Endodermal cell (in vitro differentiated cells): ENCODE data around the gene LAMC1. TPM values are rescaled to one million over a fixed set of nuclear protein-coding genes. Genes with fewer than 3 reads are reported as not detected.

Experiments
- DNase-seq: peaks from one replicate; pipeline ENCODE4 v3.0.0-alpha.2; 2017
- H3K27ac ChIP-seq: 2 replicates; pipeline ENCODE4 v1.5.1; 2013; ENCODE audit warnings: mild to moderate bottlenecking, low read depth, low read length, moderate library complexity
- H3K27me3 ChIP-seq: 2 replicates; pipeline ENCODE4 v1.6.1; 2013; ENCODE audit warnings: mild to moderate bottlenecking, low read length, moderate library complexity; ENCODE audit not compliant: insufficient read depth, control insufficient read depth, poor library complexity, severe bottlenecking
- H3K36me3 ChIP-seq: 2 replicates; pipeline ENCODE4 v1.7.0; 2013; ENCODE audit warnings: mild to moderate bottlenecking, low read length, moderate library complexity; ENCODE audit not compliant: control insufficient read depth, insufficient read depth
- H3K4me1 ChIP-seq: one replicate; pipeline ENCODE4 v1.7.0; 2013; ENCODE audit warnings: low read length; ENCODE audit not compliant: control insufficient read depth, insufficient read depth
- H3K4me3 ChIP-seq: 2 replicates; pipeline ENCODE4 v1.5.1; 2013; ENCODE audit warnings: mild to moderate bottlenecking, low read length, moderate library complexity
- H3K9ac ChIP-seq: 2 replicates; pipeline ENCODE4 v1.6.1; 2013; ENCODE audit warnings: mild to moderate bottlenecking, low read length, moderate library complexity; ENCODE audit not compliant: poor library complexity, severe bottlenecking; ENCODE audit errors: extremely low read depth
- H3K9me3 ChIP-seq: 2 replicates; pipeline ENCODE4 v1.6.1; 2013; ENCODE audit warnings: mild to moderate bottlenecking, low read length, moderate library complexity; ENCODE audit not compliant: control insufficient read depth
- H3K27ac Mint-ChIP-seq: 2 replicates; pipeline ENCODE4 v1.8.0; 2020; ENCODE audit warnings: mixed read lengths
- H3K27me3 Mint-ChIP-seq: 2 replicates; pipeline ENCODE4 v1.8.0; 2021; ENCODE audit warnings: mild to moderate bottlenecking, mixed read lengths; ENCODE audit not compliant: insufficient read depth
- H3K36me3 Mint-ChIP-seq: 2 replicates; pipeline ENCODE4 v1.8.0; 2020; ENCODE audit warnings: low read depth, mixed read lengths
- H3K4me1 Mint-ChIP-seq: 2 replicates; pipeline ENCODE4 v1.8.0; 2020; ENCODE audit warnings: mixed read lengths
- H3K4me3 Mint-ChIP-seq: 2 replicates; pipeline ENCODE4 v1.8.0; 2020; ENCODE audit warnings: mild to moderate bottlenecking, moderate library complexity, mixed read lengths
- H3K9me3 Mint-ChIP-seq: 2 replicates; pipeline ENCODE4 v1.8.0; 2020; ENCODE audit warnings: mild to moderate bottlenecking, mixed read lengths
- WGBS, 2 experiments: methylation state at CpG; one replicate each; pipeline versions ENCODE4 v1.1.5 to v1.1.7; 2013; ENCODE audit warnings: missing lambda C conversion rate in 2 of 2, mixed read lengths in 1 of 2; ENCODE audit not compliant: insufficient coverage in 1 of 2, insufficient read length in 1 of 2; 5-methylcytosine and 5-hydroxymethylcytosine counted together
- total RNA-seq, 2 donors: library from RNA; stranded (reverse); fragmentation: NEBNext Ultra II Directional in 1 of 2; extraction: Animal tissue kit (Norgen Biotek cat#: 25700) in 1 of 2; gene quantifications; 2 replicates in 1 of 2; 3 replicates in 1 of 2; pipeline ENCODE4 v1.2.1, GENCODE V29; 2021
- TF ChIP-seq, protein P1 (sequence below): fragments of 200-600 bp; sonication (generic); conservative IDR thresholded peaks from 2 replicates; pipeline ENCODE4 v1.5.0; 2021; ENCODE audit warnings: antibody characterized with exemption, mild to moderate bottlenecking

LAMC1 gene
- total RNA-seq, 2 donors from 2014 or later = 47.9 to 58.8 TPM

GRCh38 chr1:183003203-183003602 lies 20.0 kb upstream of the LAMC1 start:
- no peak overlapping the region for H3K4me3 ChIP-seq
- TF ChIP-seq, protein P1, sequence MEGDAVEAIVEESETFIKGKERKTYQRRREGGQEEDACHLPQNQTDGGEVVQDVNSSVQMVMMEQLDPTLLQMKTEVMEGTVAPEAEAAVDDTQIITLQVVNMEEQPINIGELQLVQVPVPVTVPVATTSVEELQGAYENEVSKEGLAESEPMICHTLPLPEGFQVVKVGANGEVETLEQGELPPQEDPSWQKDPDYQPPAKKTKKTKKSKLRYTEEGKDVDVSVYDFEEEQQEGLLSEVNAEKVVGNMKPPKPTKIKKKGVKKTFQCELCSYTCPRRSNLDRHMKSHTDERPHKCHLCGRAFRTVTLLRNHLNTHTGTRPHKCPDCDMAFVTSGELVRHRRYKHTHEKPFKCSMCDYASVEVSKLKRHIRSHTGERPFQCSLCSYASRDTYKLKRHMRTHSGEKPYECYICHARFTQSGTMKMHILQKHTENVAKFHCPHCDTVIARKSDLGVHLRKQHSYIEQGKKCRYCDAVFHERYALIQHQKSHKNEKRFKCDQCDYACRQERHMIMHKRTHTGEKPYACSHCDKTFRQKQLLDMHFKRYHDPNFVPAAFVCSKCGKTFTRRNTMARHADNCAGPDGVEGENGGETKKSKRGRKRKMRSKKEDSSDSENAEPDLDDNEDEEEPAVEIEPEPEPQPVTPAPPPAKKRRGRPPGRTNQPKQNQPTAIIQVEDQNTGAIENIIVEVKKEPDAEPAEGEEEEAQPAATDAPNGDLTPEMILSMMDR = no peak
- no peaks in the 10 kb centered on the region for H3K36me3 Mint-ChIP-seq
- no peaks in the 10 kb centered on the region for H3K36me3 ChIP-seq
- H3K27me3 ChIP-seq = peaks cover 9% of the 10 kb centered on the region
- peaks cover 3% of the 10 kb centered on the region for H3K9me3 Mint-ChIP-seq
- H3K27ac ChIP-seq = no peak overlapping the region
- peaks cover 5% of the 10 kb centered on the region for H3K4me1 ChIP-seq
- no peak overlapping the region for H3K9ac ChIP-seq
- H3K27ac Mint-ChIP-seq = no peak overlapping the region
- H3K27me3 Mint-ChIP-seq = peaks cover 28% of the 10 kb centered on the region
- H3K4me1 Mint-ChIP-seq = peaks cover 16% of the 10 kb centered on the region
- no peaks in the 10 kb centered on the region for H3K9me3 ChIP-seq
- H3K4me3 Mint-ChIP-seq = no peak overlapping the region
- 93 to 100% methylated on average over 1 to 4 of the region's 4 CpGs for WGBS, 2 experiments
- DNase-seq = no peak

DNA sequence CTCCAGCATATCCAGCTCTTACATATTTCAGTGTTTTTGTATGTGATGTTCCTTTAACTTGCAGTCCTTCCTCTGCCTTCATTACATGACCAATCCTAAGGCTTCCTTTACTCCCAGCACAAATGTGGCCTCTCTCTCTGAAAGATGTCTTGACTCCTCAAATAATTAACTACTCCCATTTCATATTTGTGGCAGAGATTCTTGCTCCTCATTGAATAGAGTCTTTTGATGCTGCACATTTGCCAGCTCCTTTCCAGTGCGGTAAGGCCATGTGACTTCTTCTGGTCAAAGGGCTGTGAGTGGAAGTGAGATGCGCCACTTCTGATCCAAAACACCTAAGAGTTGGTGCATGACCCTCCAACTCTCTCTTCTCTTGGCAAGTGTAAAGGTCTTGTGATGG lies 19.1 kb upstream of the LAMC1 start:
- H3K9me3 Mint-ChIP-seq = peaks cover 3% of the 10 kb centered on the region
- Histone ChIP-seq H3K4me1 (peaks cover 5% of the 10 kb centered on the region), H3K9ac (no peak overlapping the region), H3K27ac (no peak overlapping the region), H3K4me3 (no peak overlapping the region), H3K36me3 (no peaks in the 10 kb centered on the region), H3K27me3 (peaks cover 9% of the 10 kb centered on the region), H3K9me3 (no peaks in the 10 kb centered on the region)
- TF ChIP-seq, protein P1 = no peak
- peaks cover 8% of the 10 kb centered on the region for H3K4me1 Mint-ChIP-seq
- no peaks in the 10 kb centered on the region for H3K36me3 Mint-ChIP-seq
- DNase-seq = no peak
- 83 to 92% methylated on average over 1 to 2 of the region's 2 CpGs for WGBS, 2 experiments
- H3K27ac Mint-ChIP-seq = no peak overlapping the region
- H3K4me3 Mint-ChIP-seq = no peak overlapping the region
- H3K27me3 Mint-ChIP-seq = peaks cover 28% of the 10 kb centered on the region

DNA sequence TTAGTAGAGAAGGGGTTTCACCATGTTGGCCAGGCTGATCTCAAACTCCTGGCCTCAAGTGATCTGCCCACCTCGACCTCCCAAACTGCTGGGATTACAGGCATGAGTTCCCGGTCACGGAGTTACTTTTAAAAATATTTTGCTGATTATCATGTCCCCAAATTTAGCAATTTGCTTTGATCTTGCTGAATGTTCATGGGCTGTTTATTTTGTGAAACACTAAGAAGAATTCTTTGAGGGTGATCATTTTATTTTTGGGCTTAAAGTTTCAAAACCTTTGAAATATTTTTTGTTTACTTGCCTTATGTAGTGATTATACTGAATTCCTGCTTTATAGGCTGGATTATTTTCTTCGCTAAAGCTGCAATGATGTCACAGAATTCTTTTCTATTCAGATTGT lies 11.4 kb upstream of the LAMC1 start:
- no peak overlapping the region for H3K4me3 Mint-ChIP-seq
- H3K27ac Mint-ChIP-seq = no peak overlapping the region
- H3K9me3 Mint-ChIP-seq = peaks cover 28% of the 10 kb centered on the region
- Histone ChIP-seq H3K4me1 (no peaks in the 10 kb centered on the region), H3K9ac (no peak overlapping the region), H3K9me3 (no peaks in the 10 kb centered on the region), H3K36me3 (no peaks in the 10 kb centered on the region), H3K27ac (no peak overlapping the region), H3K4me3 (no peak overlapping the region), H3K27me3 (no peaks in the 10 kb centered on the region)
- TF ChIP-seq, protein P1 = no peak
- DNase-seq = no peak
- no peaks in the 10 kb centered on the region for H3K4me1 Mint-ChIP-seq
- WGBS, 2 experiments = 89 to 90% methylated on average over 1 to 4 of the region's 4 CpGs
- H3K36me3 Mint-ChIP-seq = peaks cover 8% of the 10 kb centered on the region
- no peaks in the 10 kb centered on the region for H3K27me3 Mint-ChIP-seq
